ENCODE measurements around the gene DISC1.
"Not testable (repeated sequence)": the region's sequence is repeated elsewhere in the genome, so short reads cannot be mapped to it uniquely, and the experiment has no call there.

- TF ChIP-seq CTCF (IDR thresholded peaks at IDR 0.05); EZH2 (IDR thresholded peaks at IDR 0.05; ENCODE audit: borderline replicate concordance, insufficient read depth, low read depth, low read length, poor library complexity, severe bottlenecking): not testable (repeated sequence)
Observed at GRCh38 chr1:231785073-231785472, 158.5 kb downstream of the DISC1 start.
